Measurements from ENCODE around the gene ATP11A. TPM values are rescaled to one million over a fixed set of nuclear protein-coding genes. Genes with fewer than 3 reads are reported as not detected.

Gene ATP11A
- total RNA-seq, 1 experiment from 2014 or later, result 80.4 TPM

- Histone ChIP-seq H3K4me2 (ENCODE audit: low read length) (no peak overlapping the region), H3K27ac (ENCODE audit: low read depth, low read length) (no peak overlapping the region), H3K9me3 (ENCODE audit: control insufficient read depth in 1 of 2, insufficient read depth in 1 of 2, low read depth in 1 of 2, low read length in 2 of 2) (0 out of 4 replicates have a peak, but pooled peaks cover 0 to 4% of the 10 kb centered on the region in 2 experiments), H3K9me2 (ENCODE audit: insufficient read depth) (no peaks in the 10 kb centered on the region), H3K79me2 (ENCODE audit: insufficient read depth, low read length) (no peaks in the 10 kb centered on the region), H3K27me3 (ENCODE audit: insufficient read depth, low read length) (no peaks in the 10 kb centered on the region), H3K9ac (ENCODE audit: low read length) (no peak overlapping the region), H3K4me1 (ENCODE audit: control insufficient read depth in 1 of 2, insufficient read depth in 2 of 2, low read length in 2 of 2) (peaks cover 9 to 13% of the 10 kb centered on the region in 2 experiments; a peak in 3 of 4 replicates), H3K36me3 (ENCODE audit: control insufficient read depth in 1 of 2, insufficient read depth in 2 of 2, low read length in 2 of 2) (no peaks in the 10 kb centered on the region), H2AFZ (ENCODE audit: low read depth, low read length, poor library complexity, severe bottlenecking) (no peak overlapping the region), H3K4me3 (replicated peaks in 1 of 2; ENCODE audit: low read depth in 1 of 2, low read length in 2 of 2) (no peak overlapping the region), H4K20me1 (ENCODE audit: insufficient read depth) (no peaks in the 10 kb centered on the region)
- TF ChIP-seq ATF3 (IDR thresholded peaks at IDR 0.05) (no peak), REST (IDR thresholded peaks at IDR 0.05; ENCODE audit: low read depth) (no peak)
- DNase-seq (ENCODE audit: low read depth, low spot score) (no peak), ATAC-seq (no peak)
- ChIA-PET RAD21 (ENCODE audit: low non-redundant PET in 1 of 2, low total read pairs in 2 of 2, uncharacterized antibody in 2 of 2, unreplicated experiment in 2 of 2) (no interaction called here), CTCF (no interaction called here), POLR2A (no interaction called here)
- intact Hi-C loops (cut with micrococcal nuclease), result no loop called here
- no TSS peak for BruUV-seq (replicated peaks)
Observed at GRCh38 chr13:112928020-112928971, 238.5 kb downstream of the ATP11A start.

All from HCT116 (cell line).